Measurements from ENCODE around the gene KIRREL3. TPM values are rescaled to one million over a fixed set of nuclear protein-coding genes. Genes with fewer than 3 reads are reported as not detected.

Gene KIRREL3
- polyA plus RNA-seq, 1 donor (not counting 4 experiments of a cell fraction or from before 2014, with no cell fraction given) = 0.04 TPM

- Histone ChIP-seq H3K4me3 (ENCODE audit: control insufficient read depth in 2 of 3, extremely low read depth in 1 of 3, insufficient read depth in 2 of 3, low read depth in 1 of 3, low read length in 3 of 3) (no peak overlapping the region), H3K4me1 (ENCODE audit: control insufficient read depth, extremely low read depth, insufficient read depth, low read length) (no peaks in the 10 kb centered on the region), H3K9ac (ENCODE audit: control insufficient read depth, extremely low read depth, insufficient read depth, low read length) (no peak overlapping the region), H2AFZ (ENCODE audit: control insufficient read depth, low read length) (no peak overlapping the region), H3K4me2 (ENCODE audit: control insufficient read depth, extremely low read depth, insufficient read depth, low read depth, low read length) (no peak overlapping the region), H3K79me2 (ENCODE audit: control insufficient read depth, insufficient read depth, low read length) (no peaks in the 10 kb centered on the region), H3K9me3 (ENCODE audit: control insufficient read depth, low read depth, low read length) (no peaks in the 10 kb centered on the region), H3K9me1 (ENCODE audit: control insufficient read depth, extremely low read depth, insufficient read depth, low read length) (no peaks in the 10 kb centered on the region), H4K20me1 (ENCODE audit: control insufficient read depth, extremely low read depth, insufficient read depth, low read length) (no peaks in the 10 kb centered on the region), H3K27ac (ENCODE audit: control insufficient read depth, insufficient read depth, low read length) (no peak overlapping the region), H3K36me3 (ENCODE audit: control insufficient read depth in 2 of 2, extremely low read depth in 1 of 2, insufficient read depth in 2 of 2, low read length in 2 of 2) (no peaks in the 10 kb centered on the region), H3K27me3 (ENCODE audit: control insufficient read depth, extremely low read depth, insufficient read depth, low read length) (no peaks in the 10 kb centered on the region)
- no peak for TF ChIP-seq EZH2 (IDR thresholded peaks at IDR 0.05; ENCODE audit: low read length)
- TF ChIP-seq CTCF (optimal IDR thresholded peaks at IDR 0.05 in 1 of 3, IDR thresholded peaks at IDR 0.05 in 1 of 3, conservative IDR thresholded peaks at IDR 0.05 in 1 of 3; ENCODE audit: extremely low read depth in 1 of 3, insufficient read depth in 2 of 3, low read length in 3 of 3) = no peak
- dilution Hi-C loops (cut with MboI; ENCODE audit: extremely low pct_ligation_motif_present, low sequenced_read_pairs) = no loop called here
- DNase-seq (ENCODE audit: low read depth, low spot score) (no peak), FAIRE-seq (no peak)
Observed at GRCh38 chr11:126837581-126837980, 163.0 kb downstream of the KIRREL3 start.

GRCh38 chr11:126834573-126834972, 166.0 kb downstream of the KIRREL3 start:
- Histone ChIP-seq H3K27me3 (ENCODE audit: control insufficient read depth, extremely low read depth, insufficient read depth, low read length) (no peaks in the 10 kb centered on the region), H3K27ac (ENCODE audit: control insufficient read depth, insufficient read depth, low read length) (no peak overlapping the region), H3K36me3 (ENCODE audit: control insufficient read depth in 2 of 2, extremely low read depth in 1 of 2, insufficient read depth in 2 of 2, low read length in 2 of 2) (no peaks in the 10 kb centered on the region), H3K9ac (ENCODE audit: control insufficient read depth, extremely low read depth, insufficient read depth, low read length) (no peak overlapping the region), H3K4me3 (ENCODE audit: control insufficient read depth in 2 of 3, extremely low read depth in 1 of 3, insufficient read depth in 2 of 3, low read depth in 1 of 3, low read length in 3 of 3) (no peak overlapping the region), H2AFZ (ENCODE audit: control insufficient read depth, low read length) (no peak overlapping the region), H3K79me2 (ENCODE audit: control insufficient read depth, insufficient read depth, low read length) (no peaks in the 10 kb centered on the region), H3K9me3 (ENCODE audit: control insufficient read depth, low read depth, low read length) (no peaks in the 10 kb centered on the region), H3K4me2 (ENCODE audit: control insufficient read depth, extremely low read depth, insufficient read depth, low read depth, low read length) (no peak overlapping the region), H3K4me1 (ENCODE audit: control insufficient read depth, extremely low read depth, insufficient read depth, low read length) (no peaks in the 10 kb centered on the region), H4K20me1 (ENCODE audit: control insufficient read depth, extremely low read depth, insufficient read depth, low read length) (no peaks in the 10 kb centered on the region), H3K9me1 (ENCODE audit: control insufficient read depth, extremely low read depth, insufficient read depth, low read length) (no peaks in the 10 kb centered on the region)
- dilution Hi-C loops (cut with MboI; ENCODE audit: extremely low pct_ligation_motif_present, low sequenced_read_pairs) = no loop called here
- TF ChIP-seq CTCF (optimal IDR thresholded peaks at IDR 0.05 in 1 of 3, IDR thresholded peaks at IDR 0.05 in 1 of 3, conservative IDR thresholded peaks at IDR 0.05 in 1 of 3; ENCODE audit: extremely low read depth in 1 of 3, insufficient read depth in 2 of 3, low read length in 3 of 3) = no peak
- no peak for TF ChIP-seq EZH2 (IDR thresholded peaks at IDR 0.05; ENCODE audit: low read length)
- no peak for FAIRE-seq
- no peak for DNase-seq (ENCODE audit: low read depth, low spot score)
